LNCAP (cell line): ENCODE data around the gene TTLL5.

Experiments
- CTCF ChIP-seq: fragments of 450-650 bp; IDR thresholded peaks from 2 replicates; pipeline ENCODE4 v1.5.1; 2017; ENCODE audit warnings: mild to moderate bottlenecking

The TTLL5 gene

GRCh38 chr14:75806352-75806832, 145.3 kb downstream of the TTLL5 start:
- no peak for TF ChIP-seq CTCF

- no peak for TF ChIP-seq CTCF
These were observed 146.8 kb downstream of the TTLL5 start for GRCh38 chr14:75807667-75808360.

GRCh38 chr14:75811136-75811829, 150.2 kb downstream of the TTLL5 start:
- TF ChIP-seq CTCF = no peak

GRCh38 chr14:75811872-75812499, 150.9 kb downstream of the TTLL5 start:
- no peak for TF ChIP-seq CTCF

GRCh38 chr14:75812622-75813021, 151.6 kb downstream of the TTLL5 start:
- no peak for TF ChIP-seq CTCF

GRCh38 chr14:75820761-75821160, 159.7 kb downstream of the TTLL5 start:
- TF ChIP-seq CTCF = no peak

- TF ChIP-seq CTCF = no peak
These were observed 160.9 kb downstream of the TTLL5 start for GRCh38 chr14:75821831-75822521.
